Nephron (organoid): ENCODE measurements around the gene ZNF831.

Source experiments
- H3K27ac Mint-ChIP-seq, 3 experiments: 2 replicates each; pipeline ENCODE4 v1.8.0; 2020; ENCODE audit warnings: mixed read lengths in 3 of 3, mild to moderate bottlenecking in 2 of 3, moderate library complexity in 1 of 3
- H3K27me3 Mint-ChIP-seq: 2 replicates; pipeline ENCODE4 v1.8.0; 2021; ENCODE audit warnings: low read depth, mild to moderate bottlenecking, moderate library complexity, mixed read lengths
- H3K36me3 Mint-ChIP-seq: 2 replicates; pipeline ENCODE4 v1.8.0; 2020; ENCODE audit warnings: low read depth, mixed read lengths
- H3K4me1 Mint-ChIP-seq: 2 replicates; pipeline ENCODE4 v1.8.0; 2020; ENCODE audit warnings: mixed read lengths
- H3K4me3 Mint-ChIP-seq, 3 experiments: 2 replicates each; pipeline ENCODE4 v1.8.0; 2020; ENCODE audit warnings: mild to moderate bottlenecking in 3 of 3, mixed read lengths in 3 of 3, moderate library complexity in 2 of 3
- H3K9me3 Mint-ChIP-seq: 2 replicates; pipeline ENCODE4 v1.8.0; 2020; ENCODE audit warnings: mixed read lengths
- CTCF ChIP-seq, 3 experiments: fragments of 200-600 bp; sonication (generic); IDR thresholded peaks; one replicate each; pipeline ENCODE4 v1.5.0; 2021; ENCODE audit warnings: antibody characterized with exemption in 3 of 3; ENCODE audit not compliant: unreplicated experiment in 3 of 3

ZNF831 gene

GRCh38 chr20:59151391-59151790 is 12.2 kb upstream of the ZNF831 start:
- Mint-ChIP-seq H3K4me3 (no peak overlapping the region), H3K36me3 (no peaks in the 10 kb centered on the region), H3K27ac (no peak overlapping the region), H3K27me3 (peaks cover 21% of the 10 kb centered on the region), H3K4me1 (peaks cover 25% of the 10 kb centered on the region), H3K9me3 (no peaks in the 10 kb centered on the region)
- TF ChIP-seq CTCF (IDR thresholded peaks at IDR 0.05; ENCODE audit: unreplicated experiment in 3 of 3): no peak

GRCh38 chr20:59151820-59152219 is 11.8 kb upstream of the ZNF831 start:
- TF ChIP-seq CTCF (IDR thresholded peaks at IDR 0.05; ENCODE audit: unreplicated experiment in 3 of 3): no peak
- Mint-ChIP-seq H3K27ac (no peak overlapping the region), H3K4me3 (no peak overlapping the region), H3K36me3 (no peaks in the 10 kb centered on the region), H3K9me3 (no peaks in the 10 kb centered on the region), H3K27me3 (peaks cover 19% of the 10 kb centered on the region), H3K4me1 (peaks cover 21% of the 10 kb centered on the region)

- no peak overlapping the region for H3K27ac Mint-ChIP-seq
- H3K9me3 Mint-ChIP-seq: no peaks in the 10 kb centered on the region
- no peak overlapping the region for H3K4me3 Mint-ChIP-seq
- no peak for TF ChIP-seq CTCF (IDR thresholded peaks at IDR 0.05; ENCODE audit: unreplicated experiment in 3 of 3)
- H3K36me3 Mint-ChIP-seq: no peaks in the 10 kb centered on the region
- H3K27me3 Mint-ChIP-seq: peaks cover 22% of the 10 kb centered on the region
- peaks cover 12% of the 10 kb centered on the region for H3K4me1 Mint-ChIP-seq
Measured at GRCh38 chr20:59152559-59153354, 10.9 kb upstream of the ZNF831 start.

- no peak for TF ChIP-seq CTCF (IDR thresholded peaks at IDR 0.05; ENCODE audit: unreplicated experiment in 3 of 3)
- Mint-ChIP-seq H3K9me3 (no peaks in the 10 kb centered on the region), H3K4me1 (peaks cover 10% of the 10 kb centered on the region), H3K27me3 (peaks cover 22% of the 10 kb centered on the region), H3K4me3 (no peak overlapping the region), H3K36me3 (no peaks in the 10 kb centered on the region), H3K27ac (no peak overlapping the region)
Measured at GRCh38 chr20:59153355-59153681, 10.3 kb upstream of the ZNF831 start.

- H3K4me1 Mint-ChIP-seq: peaks cover 10% of the 10 kb centered on the region
- H3K4me3 Mint-ChIP-seq: no peak overlapping the region
- H3K9me3 Mint-ChIP-seq: no peaks in the 10 kb centered on the region
- H3K27ac Mint-ChIP-seq: no peak overlapping the region
- no peak for TF ChIP-seq CTCF (IDR thresholded peaks at IDR 0.05; ENCODE audit: unreplicated experiment in 3 of 3)
- H3K27me3 Mint-ChIP-seq: peaks cover 22% of the 10 kb centered on the region
- H3K36me3 Mint-ChIP-seq: no peaks in the 10 kb centered on the region
Measured at GRCh38 chr20:59153832-59154231, 9.8 kb upstream of the ZNF831 start.
